ENCODE results near the gene RFX1.

- no peak for TF ChIP-seq CTCF (IDR thresholded peaks at IDR 0.05)
- TF ChIP-seq POLR2A (IDR thresholded peaks at IDR 0.05), result no peak
Observed at GRCh38 chr19:13920524-13920923, 85.6 kb downstream of the RFX1 start.

All from suprapubic skin (tissue), 3 donors.